HG03469 (cell line): ENCODE data around the gene FRK.
"Not testable (repeated sequence)": the region's sequence is repeated elsewhere in the genome, so short reads cannot be mapped to it uniquely, and the experiment has no call there.

Experiments used
- ATAC-seq: cut with Tn5 transposase; IDR thresholded peaks from one replicate; pipeline ENCODE4 v1.9.1; 2021; ENCODE audit warnings: mild to moderate bottlenecking, moderate library complexity, moderate number of reproducible peaks; ENCODE audit not compliant: unreplicated experiment

Gene FRK

GRCh38 chr6:115894426-115894992, 166.2 kb downstream of the FRK start:
- ATAC-seq = no peak

- ATAC-seq = no peak
Observed at GRCh38 chr6:115891750-115892149, 168.9 kb downstream of the FRK start.

- ATAC-seq = peak; percentile 99
Observed at GRCh38 chr6:115891111-115891669, 169.5 kb downstream of the FRK start.

GRCh38 chr6:115890238-115890637, 170.5 kb downstream of the FRK start:
- no peak for ATAC-seq

- not testable (repeated sequence) for ATAC-seq
Observed at GRCh38 chr6:115888687-115889470, 171.8 kb downstream of the FRK start.

GRCh38 chr6:115887891-115888290, 172.8 kb downstream of the FRK start:
- ATAC-seq = no peak

GRCh38 chr6:115885636-115886366, 174.9 kb downstream of the FRK start:
- ATAC-seq = no peak

GRCh38 chr6:115882771-115883170, 177.9 kb downstream of the FRK start:
- no peak for ATAC-seq

GRCh38 chr6:115882174-115882573, 178.5 kb downstream of the FRK start:
- no peak for ATAC-seq
